Choroid plexus epithelial cell (primary cell): ENCODE measurements around the gene CXCL6.

Source experiments
- DNase-seq: peaks from one replicate; pipeline ENCODE4 v3.0.0-alpha.2; 2010; ENCODE audit warnings: low read depth
- H3K4me3 ChIP-seq: 2 replicates; pipeline ENCODE4 v1.5.1; 2011; ENCODE audit warnings: low read depth, mild to moderate bottlenecking, control low read depth, low read length, moderate library complexity
- TF ChIP-seq, protein P1 (sequence below): conservative IDR thresholded peaks from 2 replicates; pipeline ENCODE4 v1.5.1; 2011; ENCODE audit warnings: low read depth, mild to moderate bottlenecking, control low read depth, inconsistent platforms, low read length, moderate library complexity

The CXCL6 gene

DNA sequence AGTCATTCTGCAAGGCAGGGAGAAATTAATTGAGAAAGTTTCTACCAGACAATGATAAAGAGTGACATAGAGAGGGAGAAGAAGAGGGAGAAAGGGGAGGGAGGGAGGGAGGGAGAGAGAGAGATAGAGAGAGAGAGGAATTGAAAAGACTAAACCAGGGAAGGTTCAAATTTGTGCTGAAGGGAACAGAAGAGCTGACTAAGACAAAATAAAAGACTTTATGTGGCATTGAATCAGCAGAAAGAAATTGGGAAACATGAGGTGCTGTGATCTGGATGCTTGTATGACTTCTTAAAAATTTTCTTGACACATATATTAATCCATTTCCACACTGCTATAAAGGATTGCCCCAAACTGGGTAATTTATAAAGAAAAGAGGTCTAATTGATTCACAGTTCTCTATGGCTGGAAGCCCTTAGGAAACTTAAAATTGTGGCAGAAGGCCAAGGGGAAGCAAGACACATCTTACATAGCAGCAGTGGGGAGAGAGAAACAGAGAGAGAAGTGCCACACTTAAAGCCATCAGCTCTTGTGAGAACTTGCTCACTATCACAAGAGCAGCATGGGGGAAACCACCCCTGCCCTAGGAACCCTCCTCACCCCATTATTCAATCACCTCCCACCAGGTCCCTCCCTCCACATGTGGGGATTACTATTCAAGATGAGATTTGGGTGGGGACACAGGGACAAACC lies 13.5 kb upstream of the CXCL6 start:
- peak; percentile 29 for DNase-seq
- no peak overlapping the region for H3K4me3 ChIP-seq
- TF ChIP-seq, protein P1, sequence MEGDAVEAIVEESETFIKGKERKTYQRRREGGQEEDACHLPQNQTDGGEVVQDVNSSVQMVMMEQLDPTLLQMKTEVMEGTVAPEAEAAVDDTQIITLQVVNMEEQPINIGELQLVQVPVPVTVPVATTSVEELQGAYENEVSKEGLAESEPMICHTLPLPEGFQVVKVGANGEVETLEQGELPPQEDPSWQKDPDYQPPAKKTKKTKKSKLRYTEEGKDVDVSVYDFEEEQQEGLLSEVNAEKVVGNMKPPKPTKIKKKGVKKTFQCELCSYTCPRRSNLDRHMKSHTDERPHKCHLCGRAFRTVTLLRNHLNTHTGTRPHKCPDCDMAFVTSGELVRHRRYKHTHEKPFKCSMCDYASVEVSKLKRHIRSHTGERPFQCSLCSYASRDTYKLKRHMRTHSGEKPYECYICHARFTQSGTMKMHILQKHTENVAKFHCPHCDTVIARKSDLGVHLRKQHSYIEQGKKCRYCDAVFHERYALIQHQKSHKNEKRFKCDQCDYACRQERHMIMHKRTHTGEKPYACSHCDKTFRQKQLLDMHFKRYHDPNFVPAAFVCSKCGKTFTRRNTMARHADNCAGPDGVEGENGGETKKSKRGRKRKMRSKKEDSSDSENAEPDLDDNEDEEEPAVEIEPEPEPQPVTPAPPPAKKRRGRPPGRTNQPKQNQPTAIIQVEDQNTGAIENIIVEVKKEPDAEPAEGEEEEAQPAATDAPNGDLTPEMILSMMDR = no peak

DNA sequence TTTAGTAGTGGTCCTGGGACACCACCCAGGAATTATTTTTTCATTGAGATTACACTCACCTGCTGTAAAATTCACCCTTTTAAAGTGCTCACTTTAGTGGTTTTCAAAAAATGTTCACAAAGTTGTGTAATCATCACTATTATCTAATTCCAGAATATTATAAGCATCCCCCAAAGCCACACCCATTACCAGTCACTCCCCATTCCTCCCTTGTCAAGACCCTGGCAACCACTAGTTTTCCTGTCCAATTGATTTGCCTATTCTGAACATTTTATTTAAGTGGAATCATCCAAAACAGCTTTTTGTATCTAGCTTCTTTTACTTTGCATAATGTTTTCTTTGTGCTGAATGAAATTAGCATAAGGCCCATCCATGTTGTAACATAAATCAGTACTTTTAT lies 12.7 kb upstream of the CXCL6 start:
- no peak overlapping the region for H3K4me3 ChIP-seq
- TF ChIP-seq, protein P1 = no peak
- DNase-seq = no peak

DNA sequence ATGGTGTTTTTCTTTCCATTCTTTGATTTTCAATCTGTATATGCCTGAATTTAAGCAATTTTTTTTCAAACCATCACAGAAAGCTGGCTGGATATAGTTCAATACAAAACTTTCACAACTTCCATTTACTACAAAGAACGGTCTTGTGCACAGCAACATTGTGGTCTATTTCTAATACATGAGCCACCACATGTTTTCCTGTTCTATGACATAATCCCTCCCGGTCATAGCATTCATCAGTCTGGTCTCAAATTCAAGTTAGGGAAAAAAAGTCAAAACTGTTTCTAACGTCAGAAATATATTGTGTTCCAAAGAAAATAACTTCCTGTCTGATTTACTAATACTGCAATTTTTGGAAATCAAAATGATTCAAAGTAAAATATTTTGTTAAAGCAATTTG lies 7.5 kb upstream of the CXCL6 start:
- peak; percentile 80 for DNase-seq
- TF ChIP-seq, protein P1 = no peak
- no peak overlapping the region for H3K4me3 ChIP-seq

DNA sequence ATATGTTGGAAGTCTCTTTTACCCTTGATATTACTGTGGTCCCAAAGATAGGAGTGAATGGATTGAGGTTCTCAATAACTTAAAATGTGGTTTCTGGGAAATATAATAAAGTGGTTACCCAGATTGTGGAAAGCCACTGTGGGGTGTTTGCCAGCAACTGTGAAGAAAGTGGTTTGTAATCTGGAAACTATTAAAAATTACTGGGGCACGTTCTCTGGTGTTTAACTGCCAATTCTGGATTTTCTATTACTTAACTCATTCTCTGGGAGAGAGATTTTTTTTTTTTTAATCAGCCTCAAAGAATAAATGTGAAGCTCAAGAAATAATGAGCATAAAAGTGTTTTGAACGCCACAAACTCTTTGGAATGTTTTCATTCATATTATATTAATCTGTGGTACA lies 4.9 kb upstream of the CXCL6 start:
- TF ChIP-seq, protein P1 = no peak
- no peak for DNase-seq
- no peak overlapping the region for H3K4me3 ChIP-seq

DNA sequence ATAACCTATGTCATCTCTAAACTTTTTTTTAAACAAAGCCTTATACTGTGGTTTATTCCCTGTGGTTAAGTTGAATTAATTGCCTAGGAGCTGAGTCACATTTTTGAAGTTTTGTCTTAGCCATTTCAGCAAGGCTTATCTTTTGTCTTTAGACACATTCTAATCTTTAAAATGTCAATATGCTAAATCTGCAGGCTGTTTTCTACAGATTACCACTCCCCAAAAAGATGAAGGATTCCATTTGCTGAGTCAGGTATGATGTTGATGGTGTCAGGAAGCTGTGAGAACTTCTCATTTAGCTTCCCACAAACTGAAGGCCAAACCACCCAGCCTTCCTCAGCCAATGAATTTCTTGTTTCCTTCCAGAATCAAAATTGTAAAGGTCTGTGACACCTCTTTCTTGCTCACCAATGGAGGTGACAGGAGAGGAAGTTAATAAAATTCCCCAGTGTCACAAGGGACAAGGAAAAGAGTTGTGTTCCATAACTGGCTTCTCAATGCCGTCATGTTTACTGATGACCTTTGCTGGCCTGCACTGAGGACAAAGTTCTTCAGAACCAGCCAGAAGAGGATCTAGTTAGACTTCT lies 3.7 kb upstream of the CXCL6 start:
- TF ChIP-seq, protein P1 = no peak
- H3K4me3 ChIP-seq = no peak overlapping the region
- peak; percentile 46 for DNase-seq

DNA sequence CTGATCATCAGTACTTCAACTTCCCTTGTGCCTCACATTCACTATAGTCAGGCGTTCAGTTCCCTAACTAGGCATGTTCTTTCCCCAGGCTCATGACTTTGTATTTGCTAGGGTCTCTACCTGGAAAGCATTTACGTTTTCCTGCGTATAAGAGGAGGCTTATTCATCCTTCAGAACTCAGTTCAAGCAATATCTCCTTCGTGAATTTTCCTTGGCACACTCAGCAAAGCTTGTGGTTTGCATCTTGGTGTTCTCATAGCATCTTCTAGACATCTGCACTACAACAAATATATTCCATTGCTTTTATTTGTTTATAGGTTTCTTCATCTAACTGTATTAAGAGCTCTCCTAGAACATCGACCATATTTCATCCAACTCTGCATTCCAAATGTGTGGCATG lies 2.6 kb downstream of the CXCL6 start:
- TF ChIP-seq, protein P1 = no peak
- DNase-seq = no peak
- H3K4me3 ChIP-seq = no peak overlapping the region

DNA sequence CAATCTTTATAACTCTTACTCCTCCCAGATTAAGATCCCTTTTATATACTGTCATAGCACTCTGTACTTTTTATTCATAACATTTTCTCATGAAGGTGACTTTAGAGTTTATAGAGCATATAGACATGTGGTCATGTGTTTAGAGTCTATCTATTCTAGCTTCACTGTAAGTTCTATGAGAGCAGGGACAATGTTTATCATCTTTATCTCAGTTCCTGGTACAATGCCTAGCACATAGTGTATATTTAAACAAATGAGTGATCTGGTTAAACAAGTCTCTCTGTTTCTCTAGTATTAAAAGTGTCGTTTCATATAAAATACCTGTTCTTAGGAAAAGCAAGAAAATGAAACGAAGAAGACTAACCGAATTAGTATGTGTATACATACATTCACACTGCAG lies 3.2 kb downstream of the CXCL6 start:
- TF ChIP-seq, protein P1 = no peak
- H3K4me3 ChIP-seq = no peak overlapping the region
- DNase-seq = no peak
